Measurements from ENCODE around the gene WLS.

The WLS gene

DNA sequence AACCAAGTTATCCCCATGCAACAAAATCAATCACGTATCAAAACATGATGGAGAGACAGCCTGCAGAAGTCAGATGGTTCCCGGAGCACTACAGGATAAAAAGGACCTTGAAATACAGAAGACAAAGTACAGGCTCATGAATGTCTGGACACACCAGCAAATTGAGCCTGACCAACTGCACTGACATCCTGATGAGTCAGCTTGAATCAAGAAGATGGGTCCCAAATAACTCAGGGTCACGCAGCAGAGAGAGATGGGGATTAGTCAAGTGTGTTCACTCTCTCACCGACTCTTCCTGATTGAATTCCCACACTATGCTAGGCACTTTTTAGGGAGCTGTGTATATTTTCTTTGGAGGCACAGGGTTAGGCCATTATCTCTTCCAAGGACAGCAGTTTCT, 110.8 kb downstream of the WLS start:
- TF ChIP-seq, protein P1, sequence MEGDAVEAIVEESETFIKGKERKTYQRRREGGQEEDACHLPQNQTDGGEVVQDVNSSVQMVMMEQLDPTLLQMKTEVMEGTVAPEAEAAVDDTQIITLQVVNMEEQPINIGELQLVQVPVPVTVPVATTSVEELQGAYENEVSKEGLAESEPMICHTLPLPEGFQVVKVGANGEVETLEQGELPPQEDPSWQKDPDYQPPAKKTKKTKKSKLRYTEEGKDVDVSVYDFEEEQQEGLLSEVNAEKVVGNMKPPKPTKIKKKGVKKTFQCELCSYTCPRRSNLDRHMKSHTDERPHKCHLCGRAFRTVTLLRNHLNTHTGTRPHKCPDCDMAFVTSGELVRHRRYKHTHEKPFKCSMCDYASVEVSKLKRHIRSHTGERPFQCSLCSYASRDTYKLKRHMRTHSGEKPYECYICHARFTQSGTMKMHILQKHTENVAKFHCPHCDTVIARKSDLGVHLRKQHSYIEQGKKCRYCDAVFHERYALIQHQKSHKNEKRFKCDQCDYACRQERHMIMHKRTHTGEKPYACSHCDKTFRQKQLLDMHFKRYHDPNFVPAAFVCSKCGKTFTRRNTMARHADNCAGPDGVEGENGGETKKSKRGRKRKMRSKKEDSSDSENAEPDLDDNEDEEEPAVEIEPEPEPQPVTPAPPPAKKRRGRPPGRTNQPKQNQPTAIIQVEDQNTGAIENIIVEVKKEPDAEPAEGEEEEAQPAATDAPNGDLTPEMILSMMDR (IDR thresholded peaks at IDR 0.05; ENCODE audit: borderline replicate concordance, insufficient read depth, low read depth, low read length): no peak

DNA sequence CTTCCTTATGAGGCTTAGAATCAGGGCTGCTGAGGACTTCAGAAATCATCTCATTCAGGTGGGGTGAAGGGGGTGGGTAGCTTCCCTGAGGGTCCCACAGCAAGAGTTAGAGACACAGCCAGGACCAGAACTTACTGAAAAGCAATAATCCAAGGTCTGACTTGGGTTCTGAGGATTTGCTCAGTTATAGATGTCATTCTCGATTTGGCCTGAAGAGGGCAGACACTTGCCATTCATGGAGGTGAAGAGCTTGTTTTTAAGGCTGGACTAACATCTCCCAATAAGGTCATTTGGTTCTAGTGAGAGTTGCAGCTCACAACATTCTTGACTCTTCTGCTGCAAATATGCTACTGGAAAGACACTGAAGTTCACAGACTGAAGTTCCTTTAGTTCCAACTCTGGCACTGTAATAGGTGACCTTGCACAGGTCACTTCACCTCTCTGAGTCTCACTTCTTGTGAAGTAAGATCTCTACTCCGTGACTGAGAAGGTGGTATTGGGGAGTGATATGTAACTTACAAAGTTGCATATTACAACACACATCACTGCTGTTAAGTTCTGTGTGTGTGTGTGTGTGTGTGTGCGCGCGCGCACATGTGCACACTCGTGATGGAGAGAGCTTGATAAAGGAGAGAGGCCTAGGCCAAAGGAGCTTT, 112.1 kb downstream of the WLS start:
- no peak overlapping the region for H3K4me3 ChIP-seq (ENCODE audit: low read depth, low read length)
- TF ChIP-seq, protein P1 (IDR thresholded peaks at IDR 0.05; ENCODE audit: borderline replicate concordance, insufficient read depth, low read depth, low read length): peak; percentile 64

More for the DNA sequence above, 110.8 kb downstream of the WLS start:
- no peak overlapping the region for H3K4me3 ChIP-seq (ENCODE audit: low read depth, low read length)

DNA sequence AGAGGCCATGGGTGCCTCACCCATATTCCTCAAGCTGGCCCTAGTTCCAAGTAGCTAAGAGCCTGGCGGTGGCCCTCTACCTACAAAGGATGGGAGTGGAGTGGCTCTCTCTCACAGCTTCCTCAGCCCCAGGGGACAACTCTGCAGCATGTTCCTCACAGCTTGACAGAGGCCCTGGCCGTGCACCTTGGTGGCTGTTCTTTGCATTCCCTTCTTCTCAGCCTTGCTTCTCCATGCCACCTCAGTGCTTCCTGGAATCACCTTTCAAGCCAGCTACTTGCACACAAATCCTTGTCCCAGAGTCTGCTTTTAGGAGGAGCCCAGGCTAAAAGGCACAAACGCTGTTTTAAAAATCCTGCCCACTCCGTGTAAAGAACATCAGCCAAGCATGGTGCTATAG, 112.9 kb downstream of the WLS start:
- no peak overlapping the region for H3K4me3 ChIP-seq (ENCODE audit: low read depth, low read length)
- TF ChIP-seq, protein P1 (IDR thresholded peaks at IDR 0.05; ENCODE audit: borderline replicate concordance, insufficient read depth, low read depth, low read length): no peak

DNA sequence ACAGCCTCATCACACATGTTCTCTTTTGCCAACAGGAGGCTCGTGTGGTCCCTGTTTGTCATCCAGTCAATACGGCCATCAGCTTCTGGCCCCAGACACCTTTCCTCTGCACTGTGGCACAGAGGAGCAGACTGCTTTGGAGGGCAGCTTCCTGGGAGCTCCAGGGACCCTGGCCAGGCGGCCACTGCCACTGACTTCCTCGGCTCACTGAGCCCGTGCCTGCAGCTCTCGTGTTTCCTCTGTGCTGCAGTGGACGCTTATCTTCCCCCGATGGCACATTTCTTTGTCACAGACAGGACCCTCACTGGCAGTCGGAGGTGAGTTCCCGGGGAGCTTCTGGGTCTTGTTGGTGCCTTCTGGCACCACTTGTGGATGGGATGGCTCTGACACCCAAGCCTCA, 114.9 kb downstream of the WLS start:
- no peak overlapping the region for H3K4me3 ChIP-seq (ENCODE audit: low read depth, low read length)

DNA sequence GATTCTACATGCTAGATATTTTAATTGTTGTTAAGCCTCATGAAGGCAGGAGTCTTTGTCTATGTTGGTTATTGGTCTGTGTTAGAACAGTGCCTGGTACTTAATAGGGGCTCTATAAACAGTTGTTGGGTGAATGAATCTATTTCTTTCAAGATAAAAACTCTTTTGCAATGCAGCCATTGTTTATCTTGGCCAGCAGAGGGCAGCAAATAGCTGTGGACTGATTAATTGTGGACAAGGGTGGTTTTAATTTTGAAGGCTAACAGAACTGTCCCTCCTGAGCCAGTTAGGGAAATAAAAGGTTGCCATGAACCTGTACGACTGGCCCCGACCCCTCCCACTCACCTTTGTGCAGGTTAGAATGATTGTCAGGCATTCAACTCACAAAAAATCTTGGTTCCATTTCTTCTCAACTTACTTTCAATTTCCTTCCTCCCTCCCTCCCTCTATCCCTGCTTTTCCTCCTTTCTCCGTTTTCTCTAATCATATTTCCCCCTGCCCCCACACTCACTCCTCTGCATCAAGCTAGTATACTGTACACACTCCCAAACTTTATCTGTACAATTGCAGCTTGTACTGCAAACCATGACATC, 115.6 kb downstream of the WLS start:
- H3K4me3 ChIP-seq (ENCODE audit: low read depth, low read length): no peak overlapping the region
- TF ChIP-seq, protein P1 (IDR thresholded peaks at IDR 0.05; ENCODE audit: borderline replicate concordance, insufficient read depth, low read depth, low read length): peak; percentile 67

More for the DNA sequence above, 114.9 kb downstream of the WLS start:
- TF ChIP-seq, protein P1 (IDR thresholded peaks at IDR 0.05; ENCODE audit: borderline replicate concordance, insufficient read depth, low read depth, low read length): no peak

DNA sequence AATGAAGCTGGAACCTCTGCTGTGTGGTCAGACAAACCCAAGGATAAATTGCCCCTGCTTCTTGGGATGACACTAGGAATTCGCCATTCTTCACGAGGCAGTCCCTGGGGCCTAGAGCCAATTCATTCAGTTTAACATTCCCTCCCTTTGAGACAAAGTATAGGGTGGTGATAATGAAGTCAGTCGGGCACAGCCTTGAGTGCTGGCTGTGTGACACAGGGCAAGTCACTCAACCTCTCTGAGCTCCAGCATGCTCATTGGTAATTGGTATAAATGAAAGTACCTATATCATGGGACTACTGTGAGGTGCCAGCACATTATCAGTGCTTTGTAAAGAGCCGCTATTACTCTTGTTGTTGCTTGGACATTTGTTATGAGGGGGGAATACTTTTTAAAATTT, 117.0 kb downstream of the WLS start:
- TF ChIP-seq, protein P1 (IDR thresholded peaks at IDR 0.05; ENCODE audit: borderline replicate concordance, insufficient read depth, low read depth, low read length): no peak
- H3K4me3 ChIP-seq (ENCODE audit: low read depth, low read length): no peak overlapping the region

DNA sequence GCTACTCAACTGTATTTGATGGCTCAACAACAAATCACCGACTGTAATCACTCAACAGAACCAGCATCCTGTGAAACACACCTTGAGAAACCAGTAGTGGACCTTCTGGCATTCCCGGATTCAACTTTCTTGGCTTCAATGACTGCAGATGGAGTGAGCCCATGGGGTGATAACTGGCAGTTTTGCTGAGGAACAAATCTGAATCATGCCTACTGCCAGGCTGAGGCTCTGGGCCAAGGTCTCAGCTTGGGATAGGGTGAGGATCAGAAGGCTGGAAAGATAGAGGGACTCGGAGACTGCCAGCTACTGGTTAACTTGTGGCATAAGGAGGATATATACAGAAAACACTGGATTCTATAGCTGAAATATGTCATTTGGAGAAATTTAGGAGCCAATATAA, 118.4 kb downstream of the WLS start:
- no peak overlapping the region for H3K4me3 ChIP-seq (ENCODE audit: low read depth, low read length)
- TF ChIP-seq, protein P1 (IDR thresholded peaks at IDR 0.05; ENCODE audit: borderline replicate concordance, insufficient read depth, low read depth, low read length): no peak

Data from GM12875 (cell line).